Activated CD4-positive, alpha-beta T cell treated with anti-CD3 and anti-CD28 coated beads for 24 hours (primary cell): ENCODE results near the gene ST3GAL4.

Experiments used
- DNase-seq, 2 donors: peaks; one replicate each; pipeline ENCODE4 v3.0.0-alpha.2; 2020; ENCODE audit warnings: low read depth in 2 of 2

The ST3GAL4 gene

GRCh38 chr11:126450198-126450597 is 94.7 kb downstream of the ST3GAL4 start:
- DNase-seq, result no peak

GRCh38 chr11:126450806-126451205 is 95.3 kb downstream of the ST3GAL4 start:
- DNase-seq, result no peak

GRCh38 chr11:126451211-126451802 is 95.8 kb downstream of the ST3GAL4 start:
- no peak for DNase-seq

GRCh38 chr11:126452241-126453101 is 97.0 kb downstream of the ST3GAL4 start:
- DNase-seq, result no peak

GRCh38 chr11:126456089-126456488 is 100.6 kb downstream of the ST3GAL4 start:
- no peak for DNase-seq

- DNase-seq, result no peak
Measured at GRCh38 chr11:126456783-126457542, 101.5 kb downstream of the ST3GAL4 start.

- DNase-seq, result no peak
Measured at GRCh38 chr11:126457817-126458216, 102.3 kb downstream of the ST3GAL4 start.

- no peak for DNase-seq
Measured at GRCh38 chr11:126459691-126460281, 104.3 kb downstream of the ST3GAL4 start.

GRCh38 chr11:126460417-126461095 is 105.1 kb downstream of the ST3GAL4 start:
- DNase-seq, result no peak

- no peak for DNase-seq
Measured at GRCh38 chr11:126461096-126461440, 105.6 kb downstream of the ST3GAL4 start.

GRCh38 chr11:126461996-126462395 is 106.5 kb downstream of the ST3GAL4 start:
- DNase-seq, result no peak

- no peak for DNase-seq
Measured at GRCh38 chr11:126462422-126462821, 106.9 kb downstream of the ST3GAL4 start.
